ENCODE results near the gene PSMA1. TPM values are rescaled to one million over a fixed set of nuclear protein-coding genes. Genes with fewer than 3 reads are reported as not detected.

Gene PSMA1
- total and polyA plus RNA-seq, 2 experiments from 2014 or later, result 159 to 303 TPM

GRCh38 chr11:14529951-14530350, 9.8 kb upstream of the PSMA1 start:
- no peak overlapping the region for H3K27ac ChIP-seq
- H3K36me3 ChIP-seq (ENCODE audit: low read depth), result no peaks in the 10 kb centered on the region
- no peak overlapping the region for H3K4me3 ChIP-seq
- no peaks in the 10 kb centered on the region for H3K9me2 ChIP-seq (ENCODE audit: insufficient read depth)
- no peaks in the 10 kb centered on the region for H3K27me3 ChIP-seq (replicated peaks; ENCODE audit: insufficient read depth)
- no peaks in the 10 kb centered on the region for H3K4me1 ChIP-seq (ENCODE audit: insufficient read depth)
- WGBS, 2 experiments (ENCODE audit: low coverage in 1 of 2, low lambda C conversion rate in 2 of 2, missing lambda C conversion rate in 2 of 2), result 76 to 89% methylated on average over 2 of the region's 2 CpGs
- H3K9ac ChIP-seq, result no peak overlapping the region
- H3K9me3 ChIP-seq (ENCODE audit: low read depth), result no peaks in the 10 kb centered on the region
- H3K4me2 ChIP-seq (ENCODE audit: unreplicated experiment), result no peak overlapping the region
- H3K79me2 ChIP-seq (ENCODE audit: insufficient read depth), result no peaks in the 10 kb centered on the region
- in situ Hi-C loops (cut with MboI), result loop anchor here (25.0 kb wide), 1 partner anchor 382 kb away; no protein-coding TSS in a partner anchor
- H4K20me1 ChIP-seq (ENCODE audit: insufficient read depth), result no peaks in the 10 kb centered on the region
- no peak overlapping the region for H2AFZ ChIP-seq
- no peaks in the 10 kb centered on the region for H3F3A ChIP-seq (ENCODE audit: insufficient read depth)
- no peak for TF ChIP-seq EZH2phosphoT487 (IDR thresholded peaks at IDR 0.05; ENCODE audit: insufficient read depth, low read depth)
- TF ChIP-seq EZH2 (IDR thresholded peaks at IDR 0.05; ENCODE audit: insufficient read depth, poor library complexity, severe bottlenecking), result no peak
- DNase-seq, result no peak

GRCh38 chr11:14529321-14529720, 9.1 kb upstream of the PSMA1 start:
- no peaks in the 10 kb centered on the region for H3F3A ChIP-seq (ENCODE audit: insufficient read depth)
- H4K20me1 ChIP-seq (ENCODE audit: insufficient read depth), result no peaks in the 10 kb centered on the region
- no peaks in the 10 kb centered on the region for H3K4me1 ChIP-seq (ENCODE audit: insufficient read depth)
- in situ Hi-C loops (cut with MboI), result loop anchor here (25.0 kb wide), 1 partner anchor 383 kb away; no protein-coding TSS in a partner anchor
- H3K79me2 ChIP-seq (ENCODE audit: insufficient read depth), result no peaks in the 10 kb centered on the region
- H3K27me3 ChIP-seq (replicated peaks; ENCODE audit: insufficient read depth), result no peaks in the 10 kb centered on the region
- H3K9ac ChIP-seq, result no peak overlapping the region
- 66 to 68% methylated on average over 3 of the region's 3 CpGs for WGBS, 2 experiments (ENCODE audit: low coverage in 1 of 2, low lambda C conversion rate in 2 of 2, missing lambda C conversion rate in 2 of 2)
- DNase-seq, result no peak
- H3K9me2 ChIP-seq (ENCODE audit: insufficient read depth), result no peaks in the 10 kb centered on the region
- no peaks in the 10 kb centered on the region for H3K9me3 ChIP-seq (ENCODE audit: low read depth)
- H3K4me3 ChIP-seq, result no peak overlapping the region
- H3K4me2 ChIP-seq (ENCODE audit: unreplicated experiment), result no peak overlapping the region
- TF ChIP-seq EZH2phosphoT487 (IDR thresholded peaks at IDR 0.05; ENCODE audit: insufficient read depth, low read depth), result no peak
- TF ChIP-seq EZH2 (IDR thresholded peaks at IDR 0.05; ENCODE audit: insufficient read depth, poor library complexity, severe bottlenecking), result no peak
- H3K36me3 ChIP-seq (ENCODE audit: low read depth), result no peaks in the 10 kb centered on the region
- H3K27ac ChIP-seq, result no peak overlapping the region
- H2AFZ ChIP-seq, result no peak overlapping the region

DNA sequence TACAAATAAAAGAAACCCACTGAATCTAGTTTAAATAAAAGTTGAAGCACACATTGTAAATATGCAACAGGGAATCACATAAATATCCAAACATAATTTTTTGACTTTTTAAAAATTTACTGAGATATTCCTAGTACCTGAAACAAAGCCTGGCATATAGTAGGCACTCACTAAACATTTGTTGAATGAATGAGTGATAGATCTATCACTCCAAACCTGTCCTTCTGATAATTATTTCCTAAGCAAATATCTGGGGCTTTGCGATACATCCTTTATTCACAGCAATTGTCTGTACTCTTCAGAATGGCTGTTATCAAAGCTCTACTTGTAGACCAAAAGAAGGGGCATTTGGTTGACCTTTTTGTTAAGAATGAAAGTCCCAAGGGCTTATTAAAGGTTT, 2.6 kb upstream of the PSMA1 start:
- no peak overlapping the region for H3K9ac ChIP-seq
- H3K9me2 ChIP-seq (ENCODE audit: insufficient read depth), result no peaks in the 10 kb centered on the region
- 97 to 98% methylated on average over 1 of the region's 1 CpG for WGBS, 2 experiments (ENCODE audit: low coverage in 1 of 2, low lambda C conversion rate in 2 of 2, missing lambda C conversion rate in 2 of 2)
- H3K27me3 ChIP-seq (replicated peaks; ENCODE audit: insufficient read depth), result no peaks in the 10 kb centered on the region
- in situ Hi-C loops (cut with MboI), result no loop called here
- TF ChIP-seq EZH2 (IDR thresholded peaks at IDR 0.05; ENCODE audit: insufficient read depth, poor library complexity, severe bottlenecking) (no peak), EZH2phosphoT487 (IDR thresholded peaks at IDR 0.05; ENCODE audit: insufficient read depth, low read depth) (no peak)
- H3K27ac ChIP-seq, result no peak overlapping the region
- no peak overlapping the region for H2AFZ ChIP-seq
- no peaks in the 10 kb centered on the region for H3K9me3 ChIP-seq (ENCODE audit: low read depth)
- H3K4me2 ChIP-seq (ENCODE audit: unreplicated experiment), result no peak overlapping the region
- H3K4me1 ChIP-seq (ENCODE audit: insufficient read depth), result peaks cover 14% of the 10 kb centered on the region
- DNase-seq, result no peak
- no peak overlapping the region for H3K4me3 ChIP-seq
- peaks cover 23% of the 10 kb centered on the region for H3K79me2 ChIP-seq (ENCODE audit: insufficient read depth)
- H3K36me3 ChIP-seq (ENCODE audit: low read depth), result peaks cover 5% of the 10 kb centered on the region
- no peaks in the 10 kb centered on the region; the same call in 1 of the 2 replicates for H3F3A ChIP-seq (ENCODE audit: insufficient read depth)
- H4K20me1 ChIP-seq (ENCODE audit: insufficient read depth), result no peaks in the 10 kb centered on the region; the same call in 1 of the 2 replicates

- Histone ChIP-seq H3K36me3 (ENCODE audit: low read depth) (peaks cover 10% of the 10 kb centered on the region), H3K9me2 (ENCODE audit: insufficient read depth) (no peaks in the 10 kb centered on the region), H3K79me2 (ENCODE audit: insufficient read depth) (peaks cover 29% of the 10 kb centered on the region), H3F3A (ENCODE audit: insufficient read depth) (no peaks in the 10 kb centered on the region; the same call in 1 of the 2 replicates), H3K4me3 (no peak overlapping the region), H3K9me3 (ENCODE audit: low read depth) (no peaks in the 10 kb centered on the region), H3K4me1 (ENCODE audit: insufficient read depth) (peaks cover 14% of the 10 kb centered on the region), H3K27me3 (replicated peaks; ENCODE audit: insufficient read depth) (no peaks in the 10 kb centered on the region), H3K27ac (no peak overlapping the region), H3K4me2 (ENCODE audit: unreplicated experiment) (no peak overlapping the region), H3K9ac (no peak overlapping the region), H2AFZ (no peak overlapping the region), H4K20me1 (ENCODE audit: insufficient read depth) (no peaks in the 10 kb centered on the region; the same call in 1 of the 2 replicates)
- in situ Hi-C loops (cut with MboI), result no loop called here
- TF ChIP-seq EZH2phosphoT487 (IDR thresholded peaks at IDR 0.05; ENCODE audit: insufficient read depth, low read depth) (no peak), EZH2 (IDR thresholded peaks at IDR 0.05; ENCODE audit: insufficient read depth, poor library complexity, severe bottlenecking) (no peak)
- no peak for DNase-seq
- WGBS, 2 experiments (ENCODE audit: low coverage in 1 of 2, low lambda C conversion rate in 2 of 2, missing lambda C conversion rate in 2 of 2), result 96 to 100% methylated on average over 1 of the region's 1 CpG
Observed at GRCh38 chr11:14522245-14522644, 2.1 kb upstream of the PSMA1 start.
